Measurements from ENCODE around the gene RAB9A. TPM values are rescaled to one million over a fixed set of nuclear protein-coding genes. Genes with fewer than 3 reads are reported as not detected.
"Not testable (repeated sequence)": the region's sequence is repeated elsewhere in the genome, so short reads cannot be mapped to it uniquely, and the experiment has no call there.

Gene RAB9A
- total and polyA plus RNA-seq, 4 donors, result 9.0 to 22.9 (median 12.0) TPM

GRCh38 chrX:13721819-13722519 is 33.0 kb downstream of the RAB9A start:
- 59% methylated on average over 7 of the region's 7 CpGs for WGBS
- Histone ChIP-seq H3K27ac (ENCODE audit: low read depth in 1 of 2, low read length in 2 of 2) (no peak overlapping the region), H3K27me3 (ENCODE audit: control insufficient read depth in 4 of 4, insufficient read depth in 4 of 4, low read length in 3 of 4) (no peaks in the 10 kb centered on the region), H3K36me3 (ENCODE audit: control insufficient read depth in 4 of 4, insufficient read depth in 3 of 4, low read depth in 1 of 4, low read length in 3 of 4) (peaks cover 0 to 9% (median 1%) of the 10 kb centered on the region in 4 donors), H3K9ac (ENCODE audit: low read depth in 1 of 2, low read length in 2 of 2) (no peak overlapping the region), H3K9me3 (ENCODE audit: control insufficient read depth in 4 of 4, low read length in 3 of 4) (no peaks in the 10 kb centered on the region), H3K4me3 (ENCODE audit: low read depth in 1 of 3, low read length in 3 of 3) (no peak overlapping the region), H3K4me1 (ENCODE audit: control insufficient read depth in 4 of 4, insufficient read depth in 4 of 4, low read length in 3 of 4) (no peaks in the 10 kb centered on the region)
- TF ChIP-seq NR2F2 (IDR thresholded peaks at IDR 0.05), result no peak
- no peak for TF ChIP-seq FOXA2 (IDR thresholded peaks at IDR 0.05)
- no peak for TF ChIP-seq ATF3 (IDR thresholded peaks at IDR 0.05)
- no peak for TF ChIP-seq CTCF (IDR thresholded peaks at IDR 0.05; ENCODE audit: low read depth, low read length, missing input control)
- no peak for TF ChIP-seq YY1 (IDR thresholded peaks at IDR 0.05)
- no peak for TF ChIP-seq RAD21 (IDR thresholded peaks at IDR 0.05)
- TF ChIP-seq HNF4G (IDR thresholded peaks at IDR 0.05), result no peak
- TF ChIP-seq EGR1 (IDR thresholded peaks at IDR 0.05; ENCODE audit: low read depth in 2 of 2), result no peak
- TF ChIP-seq MAX (IDR thresholded peaks at IDR 0.05), result no peak
- no peak for TF ChIP-seq TAF1 (conservative IDR thresholded peaks at IDR 0.05)
- TF ChIP-seq HNF4A (conservative IDR thresholded peaks at IDR 0.05), result no peak
- TF ChIP-seq JUND (IDR thresholded peaks at IDR 0.05), result no peak
- TF ChIP-seq RXRA (IDR thresholded peaks at IDR 0.05), result no peak
- no peak for TF ChIP-seq SP1 (IDR thresholded peaks at IDR 0.05)
- no peak for TF ChIP-seq GABPA (IDR thresholded peaks at IDR 0.05 in 1 of 2, conservative IDR thresholded peaks at IDR 0.05 in 1 of 2)
- no peak for TF ChIP-seq ZBTB33 (IDR thresholded peaks at IDR 0.05)
- no peak for TF ChIP-seq FOXA1 (IDR thresholded peaks at IDR 0.05)
- no peak for TF ChIP-seq REST (IDR thresholded peaks at IDR 0.05)
- no peak for DNase-seq (ENCODE audit: low spot score)

GRCh38 chrX:13724878-13725277 is 36.0 kb downstream of the RAB9A start:
- not testable (repeated sequence) for H3K4me3 ChIP-seq (ENCODE audit: low read depth in 1 of 3, low read length in 3 of 3); DNase-seq (ENCODE audit: low spot score); H3K9me3 ChIP-seq (ENCODE audit: control insufficient read depth in 4 of 4, low read length in 3 of 4); H3K27me3 ChIP-seq (ENCODE audit: control insufficient read depth in 4 of 4, insufficient read depth in 4 of 4, low read length in 3 of 4); H3K4me1 ChIP-seq (ENCODE audit: control insufficient read depth in 4 of 4, insufficient read depth in 4 of 4, low read length in 3 of 4); H3K9ac ChIP-seq (ENCODE audit: low read depth in 1 of 2, low read length in 2 of 2); H3K27ac ChIP-seq (ENCODE audit: low read depth in 1 of 2, low read length in 2 of 2); H3K36me3 ChIP-seq (ENCODE audit: control insufficient read depth in 4 of 4, insufficient read depth in 3 of 4, low read depth in 1 of 4, low read length in 3 of 4)
- 88% methylated on average over 9 of the region's 9 CpGs for WGBS

- not testable (repeated sequence) for H3K9me3 ChIP-seq (ENCODE audit: control insufficient read depth in 4 of 4, low read length in 3 of 4); H3K27ac ChIP-seq (ENCODE audit: low read depth in 1 of 2, low read length in 2 of 2); DNase-seq (ENCODE audit: low spot score); H3K36me3 ChIP-seq (ENCODE audit: control insufficient read depth in 4 of 4, insufficient read depth in 3 of 4, low read depth in 1 of 4, low read length in 3 of 4); H3K27me3 ChIP-seq (ENCODE audit: control insufficient read depth in 4 of 4, insufficient read depth in 4 of 4, low read length in 3 of 4); H3K4me3 ChIP-seq (ENCODE audit: low read depth in 1 of 3, low read length in 3 of 3); H3K9ac ChIP-seq (ENCODE audit: low read depth in 1 of 2, low read length in 2 of 2); H3K4me1 ChIP-seq (ENCODE audit: control insufficient read depth in 4 of 4, insufficient read depth in 4 of 4, low read length in 3 of 4)
- 97% methylated on average over 2 of the region's 2 CpGs for WGBS
Measured at GRCh38 chrX:13726583-13726982, 37.7 kb downstream of the RAB9A start.

GRCh38 chrX:13730523-13730922 is 41.6 kb downstream of the RAB9A start:
- 98% methylated on average over 1 of the region's 1 CpG for WGBS
- peaks cover 1 to 25% (median 9%) of the 10 kb centered on the region in 4 donors for H3K4me1 ChIP-seq (ENCODE audit: control insufficient read depth in 4 of 4, insufficient read depth in 4 of 4, low read length in 3 of 4)
- not testable (repeated sequence) for H3K27ac ChIP-seq (ENCODE audit: low read depth in 1 of 2, low read length in 2 of 2); H3K9me3 ChIP-seq (ENCODE audit: control insufficient read depth in 4 of 4, low read length in 3 of 4); H3K9ac ChIP-seq (ENCODE audit: low read depth in 1 of 2, low read length in 2 of 2); H3K27me3 ChIP-seq (ENCODE audit: control insufficient read depth in 4 of 4, insufficient read depth in 4 of 4, low read length in 3 of 4); DNase-seq (ENCODE audit: low spot score); H3K4me3 ChIP-seq (ENCODE audit: low read depth in 1 of 3, low read length in 3 of 3); H3K36me3 ChIP-seq (ENCODE audit: control insufficient read depth in 4 of 4, insufficient read depth in 3 of 4, low read depth in 1 of 4, low read length in 3 of 4)
